ENCODE measurements around the gene ELK4.

- no peak for TF ChIP-seq EZH2 (IDR thresholded peaks at IDR 0.05; ENCODE audit: low read depth, unreplicated experiment)
- no peak for TF ChIP-seq CTCF (conservative IDR thresholded peaks at IDR 0.05; ENCODE audit: low read depth in 2 of 2)
- TF ChIP-seq JUNB (IDR thresholded peaks at IDR 0.05; ENCODE audit: unreplicated experiment), result no peak
- no peak for TF ChIP-seq POLR2AphosphoS5 (IDR thresholded peaks at IDR 0.05; ENCODE audit: low read depth)
These were observed 32.2 kb downstream of the ELK4 start for GRCh38 chr1:205599669-205600042.

Measured in GM23338 (cell line).